ENCODE data around the gene QSER1. TPM values are rescaled to one million over a fixed set of nuclear protein-coding genes. Genes with fewer than 3 reads are reported as not detected.

QSER1 gene
- total RNA-seq, 2 experiments from 2014 or later: 11.8 to 16.6 TPM

DNA sequence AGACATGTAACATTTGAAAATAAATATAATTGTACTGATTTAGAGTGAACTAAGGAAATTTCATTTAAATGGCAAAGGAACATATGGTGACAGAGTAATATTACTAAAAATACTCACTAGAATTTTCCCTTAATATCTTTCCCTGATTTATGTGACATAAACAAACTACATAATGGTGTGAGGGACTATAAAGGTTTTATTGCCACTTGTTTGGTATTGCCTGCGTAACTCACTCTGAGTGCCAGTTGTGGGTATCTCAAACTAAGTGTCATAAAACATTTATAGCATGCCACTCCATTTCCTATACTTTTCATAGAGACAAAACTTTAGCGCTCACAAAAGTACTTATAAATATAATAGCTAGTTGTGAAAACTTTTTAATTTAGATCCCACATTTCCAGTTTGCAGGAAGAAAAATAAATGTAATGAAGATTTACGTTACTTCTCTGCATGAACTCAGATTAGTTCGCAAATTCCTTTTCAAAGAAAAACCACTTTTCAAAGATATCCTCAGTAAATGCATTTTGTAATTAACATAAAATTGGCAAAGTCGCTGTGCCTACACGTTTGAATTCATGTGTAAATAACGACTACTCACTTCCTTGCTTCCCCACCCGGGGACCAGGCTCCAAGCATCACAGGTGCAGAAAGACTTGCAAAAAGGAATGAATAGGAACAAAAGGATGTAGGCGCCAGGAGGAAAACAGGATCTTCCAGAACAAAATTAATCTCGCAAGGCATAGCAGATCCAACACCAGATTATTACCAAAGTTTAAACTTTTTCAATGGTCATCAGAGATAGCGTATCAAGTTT lies 1.6 kb upstream of the QSER1 start:
- H3K27ac Mint-ChIP-seq: no peak overlapping the region

DNA sequence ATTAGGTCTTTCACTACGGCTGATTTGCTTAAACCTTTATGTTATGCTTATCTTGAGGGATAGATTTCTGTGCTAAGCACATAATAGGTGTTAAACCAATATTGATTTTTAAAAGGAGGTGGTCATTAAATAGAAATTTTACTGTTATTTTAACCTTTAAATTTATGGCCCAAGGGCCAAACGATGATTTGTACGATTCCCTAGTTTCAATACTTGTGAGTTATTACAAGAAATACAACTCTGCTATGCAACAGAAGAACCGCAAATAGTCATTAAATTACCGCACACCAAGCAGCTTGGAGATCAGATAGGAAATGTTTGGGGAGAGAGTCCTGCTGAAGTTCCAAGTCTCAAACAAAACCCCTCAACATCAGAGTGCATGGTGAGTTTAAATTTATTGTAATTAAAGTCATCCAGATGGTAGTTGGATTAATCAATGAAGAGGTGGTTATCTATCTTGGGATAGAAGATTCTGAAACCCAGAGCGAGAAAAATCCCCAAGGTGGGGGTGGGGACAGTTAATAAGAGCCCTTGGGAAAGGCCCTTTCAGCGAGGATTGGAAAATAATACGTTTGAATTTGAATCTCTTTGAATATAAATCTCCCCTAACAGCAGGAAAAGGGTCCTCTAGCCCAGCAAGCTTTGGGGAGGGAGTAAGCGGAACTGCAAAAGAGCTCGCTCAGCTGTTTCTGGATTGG lies 805 bp upstream of the QSER1 start:
- Mint-ChIP-seq H3K27me3 (no peaks in the 10 kb centered on the region), H3K27ac (peak overlapping the region; percentile 91), H3K4me1 (peaks cover 30% of the 10 kb centered on the region), H3K4me3 (peak overlapping the region; percentile 79), H3K9me3 (ENCODE audit: low read depth) (no peaks in the 10 kb centered on the region), H3K36me3 (ENCODE audit: low read depth) (peaks cover 5% of the 10 kb centered on the region)
- ChIA-PET CTCF (interaction anchor here (0.6 to 0.8 kb wide), 2 partner anchors 83 to 149 kb away, joined by 3 to 4 read pairs; partner anchors contain the start of gene TCP11L1), POLR2A (interaction anchor here (0.6 to 1.0 kb wide), 2 partner anchors 24 to 119 kb away, joined by 3 to 6 read pairs; no protein-coding TSS in a partner anchor)
- intact Hi-C loops (cut with DNase I, micrococcal nuclease): loop anchor here (1.0 to 5.0 kb wide), 11 partner anchors 63 to 1000 kb away; partner anchors contain the start of genes C11orf91 (in 1 of the 2), CSTF3 (in 1 of the 2), EIF3M (in 1 of the 2) and FBXO3 (in 1 of the 2)
- DNase-seq (no peak), ATAC-seq (peak; percentile 9)

More for the DNA sequence above, 1.6 kb upstream of the QSER1 start:
- Mint-ChIP-seq H3K4me3 (peak overlapping the region; percentile 79), H3K36me3 (ENCODE audit: low read depth) (peaks cover 5% of the 10 kb centered on the region), H3K4me1 (peaks cover 29% of the 10 kb centered on the region), H3K27me3 (no peaks in the 10 kb centered on the region), H3K9me3 (ENCODE audit: low read depth) (no peaks in the 10 kb centered on the region)
- DNase-seq (no peak), ATAC-seq (no peak)
- POLR2A ChIA-PET: interaction anchor here (0.6 kb wide), 1 partner anchor 119 kb away, joined by 6 read pairs; no protein-coding TSS in a partner anchor
- CTCF ChIA-PET: no interaction called here
- intact Hi-C loops (cut with DNase I, micrococcal nuclease): loop anchor here (5.0 kb wide), 2 partner anchors 171 to 1001 kb away; partner anchors contain the start of gene LMO2 (in 1 of the 2)

GRCh38 chr11:32893093-32893342 lies 407 bp downstream of the QSER1 start:
- peaks cover 9% of the 10 kb centered on the region for H3K36me3 Mint-ChIP-seq (ENCODE audit: low read depth)
- peaks cover 38% of the 10 kb centered on the region for H3K4me1 Mint-ChIP-seq
- ATAC-seq: no peak
- H3K27me3 Mint-ChIP-seq: no peaks in the 10 kb centered on the region
- ChIA-PET CTCF (interaction anchor here (0.7 to 2.2 kb wide), 2 partner anchors 22 to 84 kb away, joined by 3 to 6 read pairs; no protein-coding TSS in a partner anchor), POLR2A (interaction anchor here (1.2 kb wide), 1 partner anchor 146 kb away, joined by 3 read pairs; the partner anchor contains the start of gene TCP11L1)
- H3K9me3 Mint-ChIP-seq (ENCODE audit: low read depth): no peaks in the 10 kb centered on the region
- intact Hi-C loops (cut with DNase I, micrococcal nuclease): loop anchor here (1.0 to 5.0 kb wide), 9 partner anchors 64 to 999 kb away; partner anchors contain the start of genes C11orf91 (in 1 of the 2), EIF3M (in 1 of the 2), FBXO3 (in 1 of the 2) and LMO2 (in 1 of the 2)
- DNase-seq: no peak
- H3K27ac Mint-ChIP-seq: no peak overlapping the region
- H3K4me3 Mint-ChIP-seq: peak overlapping the region; percentile 97

DNA sequence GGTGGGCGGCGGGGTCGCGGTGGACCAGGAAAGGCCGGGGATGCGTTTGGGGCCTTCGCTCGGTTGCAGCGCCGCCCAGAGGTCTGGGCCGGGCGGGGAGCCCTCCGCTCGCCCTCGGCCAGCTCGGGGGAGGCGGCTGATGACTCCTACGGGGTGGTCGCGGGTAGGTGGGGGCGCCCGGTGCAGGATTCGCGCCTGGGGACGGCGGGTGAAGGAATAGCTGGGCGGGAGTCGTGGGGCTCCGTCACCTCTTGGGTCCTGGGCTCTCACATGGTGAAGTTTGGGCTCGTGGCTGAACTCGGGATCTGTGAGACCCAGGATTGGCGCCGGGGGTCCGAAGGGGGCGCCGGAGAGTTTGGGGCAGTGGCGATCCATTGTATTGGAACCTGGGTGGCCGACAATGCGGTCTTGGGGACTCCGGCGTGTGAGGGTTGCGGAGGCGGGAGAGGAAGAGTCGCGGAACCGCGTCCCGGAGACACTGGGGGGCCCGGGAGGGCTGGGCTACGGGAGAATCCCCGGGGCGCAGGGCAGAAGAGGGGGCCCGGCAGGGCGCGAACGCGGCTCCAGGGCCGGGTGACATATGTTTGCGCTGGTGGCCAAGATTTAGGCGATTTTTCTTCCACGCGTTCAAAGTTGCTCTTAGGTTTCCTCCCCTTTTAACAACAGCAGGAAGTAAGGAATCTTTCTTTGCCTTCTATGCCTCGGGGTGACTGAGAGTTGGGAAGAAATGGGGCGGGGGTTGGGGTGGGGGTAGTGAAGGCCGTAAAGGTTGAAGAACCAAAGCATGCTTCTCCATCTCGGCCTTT lies 935 bp downstream of the QSER1 start:
- Mint-ChIP-seq H3K27ac (peak overlapping the region; percentile 98), H3K9me3 (ENCODE audit: low read depth) (no peaks in the 10 kb centered on the region), H3K4me1 (peaks cover 38% of the 10 kb centered on the region), H3K4me3 (peak overlapping the region; percentile 97), H3K27me3 (no peaks in the 10 kb centered on the region), H3K36me3 (ENCODE audit: low read depth) (peaks cover 9% of the 10 kb centered on the region)
- DNase-seq (peak; percentile 77), ATAC-seq (peak; percentile 45)
- intact Hi-C loops (cut with DNase I, micrococcal nuclease): loop anchor here (1.0 to 5.0 kb wide), 12 partner anchors 65 to 1159 kb away; partner anchors contain the start of genes C11orf91 (in 1 of the 2), EIF3M (in 1 of the 2), FBXO3 (in 1 of the 2) and LMO2 (in 1 of the 2)
- ChIA-PET POLR2A (interaction anchor here (1.1 to 1.2 kb wide), 2 partner anchors 146 kb away, joined by 3 read pairs; partner anchors contain the start of gene TCP11L1), CTCF (interaction anchor here (0.7 to 2.2 kb wide), 5 partner anchors 17 to 169 kb away, joined by 3 to 6 read pairs (median 3); no protein-coding TSS in a partner anchor)

DNA sequence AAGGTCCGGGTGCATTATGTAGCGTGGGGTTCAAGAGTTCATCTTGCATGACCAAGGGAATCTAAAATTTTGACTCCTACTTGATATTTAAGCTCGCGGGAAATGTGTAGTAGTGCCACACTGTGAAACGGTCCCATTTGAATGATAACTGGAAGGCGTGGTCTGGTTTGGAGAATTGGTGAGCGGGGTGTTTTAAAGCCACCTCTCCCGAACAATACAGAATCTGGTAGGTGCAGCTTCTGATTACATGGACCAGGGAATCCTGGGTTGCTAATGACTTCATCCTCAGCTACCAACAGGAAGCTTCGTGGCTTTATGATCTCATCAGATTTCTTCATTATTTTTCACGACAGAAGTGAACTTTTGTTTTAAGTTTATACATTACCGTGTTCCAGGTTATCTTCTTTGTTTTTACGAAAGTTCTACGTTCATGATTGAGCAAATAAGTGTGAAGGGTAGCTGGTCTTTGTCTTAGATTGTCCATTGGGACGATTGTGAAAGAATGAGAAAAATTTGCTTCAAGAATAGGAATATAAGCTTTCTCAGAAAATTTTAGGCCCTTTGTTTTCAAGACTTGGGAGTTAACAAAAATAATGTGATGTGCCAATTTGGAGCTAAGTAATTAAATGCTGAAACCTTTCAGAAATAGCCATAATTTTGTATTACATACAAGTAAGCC lies 1.7 kb downstream of the QSER1 start:
- Mint-ChIP-seq H3K9me3 (ENCODE audit: low read depth) (no peaks in the 10 kb centered on the region), H3K4me1 (peaks cover 41% of the 10 kb centered on the region), H3K27ac (peak overlapping the region; percentile 98), H3K27me3 (no peaks in the 10 kb centered on the region), H3K36me3 (ENCODE audit: low read depth) (peaks cover 11% of the 10 kb centered on the region), H3K4me3 (peak overlapping the region; percentile 97)
- peak; percentile 57 for DNase-seq
- intact Hi-C loops (cut with DNase I, micrococcal nuclease): loop anchor here (2.0 to 5.0 kb wide), 5 partner anchors 117 to 1159 kb away; partner anchors contain the start of gene LMO2 (in 1 of the 2)
- CTCF ChIA-PET: interaction anchor here (0.6 to 2.2 kb wide), 12 partner anchors 8 to 1280 kb away, joined by 3 to 6 read pairs (median 4); no protein-coding TSS in a partner anchor
- peak; percentile 67 for ATAC-seq
- POLR2A ChIA-PET: interaction anchor here (0.6 to 1.1 kb wide), 2 partner anchors 146 to 796 kb away, joined by 3 read pairs; no protein-coding TSS in a partner anchor

- H3K9me3 Mint-ChIP-seq (ENCODE audit: low read depth): no peaks in the 10 kb centered on the region
- H3K4me1 Mint-ChIP-seq: peaks cover 48% of the 10 kb centered on the region
- no peak for ATAC-seq
- ChIA-PET POLR2A (interaction anchor here (0.6 to 1.1 kb wide), 3 partner anchors 75 to 796 kb away, joined by 3 to 9 read pairs (median 3); no protein-coding TSS in a partner anchor), CTCF (interaction anchor here (0.7 to 2.2 kb wide), 10 partner anchors 9 to 1280 kb away, joined by 3 to 6 read pairs (median 4); no protein-coding TSS in a partner anchor)
- peaks cover 15% of the 10 kb centered on the region for H3K36me3 Mint-ChIP-seq (ENCODE audit: low read depth)
- intact Hi-C loops (cut with DNase I, micrococcal nuclease): loop anchor here (2.0 to 5.0 kb wide), 5 partner anchors 116 to 1158 kb away; partner anchors contain the start of gene LMO2 (in 1 of the 2)
- peak overlapping the region; percentile 25 for H3K27ac Mint-ChIP-seq
- H3K4me3 Mint-ChIP-seq: peak overlapping the region; percentile 12
- DNase-seq: no peak
- H3K27me3 Mint-ChIP-seq: no peaks in the 10 kb centered on the region
Measured at GRCh38 chr11:32894921-32895320, 2.3 kb downstream of the QSER1 start.

DNA sequence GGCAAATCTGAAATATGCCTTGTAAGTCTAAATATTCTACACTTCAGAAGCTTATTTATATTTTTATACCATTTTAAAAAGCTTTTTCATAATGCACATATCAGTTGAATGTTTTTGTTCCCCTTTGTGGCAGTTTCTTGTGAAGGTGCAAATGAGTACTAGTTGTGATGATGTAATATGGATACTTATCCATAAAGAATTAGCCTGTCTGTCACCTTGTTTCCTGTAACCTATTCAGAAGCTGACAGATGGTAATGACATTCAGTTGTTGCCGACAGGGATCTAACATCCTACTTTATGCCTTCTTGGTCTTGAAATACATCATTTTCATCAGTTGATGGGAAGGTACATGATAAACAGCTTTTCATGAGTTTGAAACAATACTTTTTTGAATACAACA lies 2.9 kb downstream of the QSER1 start:
- peaks cover 50% of the 10 kb centered on the region for H3K4me1 Mint-ChIP-seq
- ATAC-seq (no peak), DNase-seq (no peak)
- POLR2A ChIA-PET: interaction anchor here (0.6 kb wide), 2 partner anchors 76 to 91 kb away, joined by 3 to 9 read pairs; no protein-coding TSS in a partner anchor
- H3K4me3 Mint-ChIP-seq: peak overlapping the region; percentile 12
- CTCF ChIA-PET: interaction anchor here (0.6 to 1.8 kb wide), 7 partner anchors 9 to 1671 kb away, joined by 3 to 6 read pairs (median 4); no protein-coding TSS in a partner anchor
- H3K9me3 Mint-ChIP-seq (ENCODE audit: low read depth): no peaks in the 10 kb centered on the region
- intact Hi-C loops (cut with DNase I, micrococcal nuclease): loop anchor here (2.0 kb wide), 3 partner anchors 115 to 1157 kb away; no protein-coding TSS in a partner anchor
- peaks cover 16% of the 10 kb centered on the region for H3K36me3 Mint-ChIP-seq (ENCODE audit: low read depth)
- H3K27ac Mint-ChIP-seq: peak overlapping the region; percentile 25
- H3K27me3 Mint-ChIP-seq: no peaks in the 10 kb centered on the region

- Mint-ChIP-seq H3K27ac (no peak overlapping the region), H3K4me3 (no peak overlapping the region), H3K9me3 (ENCODE audit: low read depth) (no peaks in the 10 kb centered on the region), H3K36me3 (ENCODE audit: low read depth) (peaks cover 16% of the 10 kb centered on the region), H3K4me1 (peaks cover 43% of the 10 kb centered on the region), H3K27me3 (no peaks in the 10 kb centered on the region)
- no peak for DNase-seq
- CTCF ChIA-PET: no interaction called here
- POLR2A ChIA-PET: no interaction called here
- intact Hi-C loops (cut with DNase I, micrococcal nuclease): no loop called here
- ATAC-seq: no peak
Measured at GRCh38 chr11:32897103-32897502, 4.5 kb downstream of the QSER1 start.

DNA sequence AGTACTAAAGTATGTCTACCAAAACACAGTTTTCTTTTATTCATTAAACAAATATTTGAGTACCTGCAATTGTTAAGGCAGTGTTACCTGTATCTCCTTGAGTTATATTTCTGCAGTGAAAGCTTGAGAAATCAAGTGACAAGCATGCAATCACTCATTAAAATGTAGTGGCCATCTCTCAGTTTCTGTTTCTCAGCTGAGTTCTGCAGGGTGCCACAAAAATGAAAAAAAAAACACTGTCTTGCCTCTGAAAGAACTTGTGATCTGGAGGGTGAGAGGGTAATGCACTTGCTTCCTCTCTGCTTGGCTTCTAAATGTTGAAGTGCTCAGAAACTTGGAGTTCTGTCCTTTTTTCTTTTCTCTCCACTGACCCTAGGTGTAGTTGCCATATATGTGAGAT lies 6.8 kb downstream of the QSER1 start:
- intact Hi-C loops (cut with DNase I, micrococcal nuclease): no loop called here
- H3K36me3 Mint-ChIP-seq (ENCODE audit: low read depth): peaks cover 16% of the 10 kb centered on the region
- peaks cover 37% of the 10 kb centered on the region for H3K4me1 Mint-ChIP-seq
- ChIA-PET CTCF (no interaction called here), POLR2A (no interaction called here)
- H3K27ac Mint-ChIP-seq: no peak overlapping the region
- DNase-seq (no peak), ATAC-seq (no peak)
- no peaks in the 10 kb centered on the region for H3K27me3 Mint-ChIP-seq
- no peaks in the 10 kb centered on the region for H3K9me3 Mint-ChIP-seq (ENCODE audit: low read depth)
- no peak overlapping the region for H3K4me3 Mint-ChIP-seq
